RPMI7951 (cell line): ENCODE measurements around the gene MYH13. TPM values are rescaled to one million over a fixed set of nuclear protein-coding genes. Genes with fewer than 3 reads are reported as not detected.
A peak's percentile ranks its signal among the peaks of the same experiment; 100 is the strongest.

Experiments
- DNase-seq: peaks from one replicate; pipeline ENCODE4 v3.0.0-alpha.2; 2012; ENCODE audit warnings: low read depth
- total RNA-seq: library from RNA; depleted of rRNA; stranded (reverse); fragments of >200 nt; shearing (Covaris generic); gene quantifications from 2 replicates; pipeline ENCODE4 v1.2.3, GENCODE V29; 2014

Gene MYH13
- total RNA-seq, 1 experiment from 2014 or later = not detected

DNA sequence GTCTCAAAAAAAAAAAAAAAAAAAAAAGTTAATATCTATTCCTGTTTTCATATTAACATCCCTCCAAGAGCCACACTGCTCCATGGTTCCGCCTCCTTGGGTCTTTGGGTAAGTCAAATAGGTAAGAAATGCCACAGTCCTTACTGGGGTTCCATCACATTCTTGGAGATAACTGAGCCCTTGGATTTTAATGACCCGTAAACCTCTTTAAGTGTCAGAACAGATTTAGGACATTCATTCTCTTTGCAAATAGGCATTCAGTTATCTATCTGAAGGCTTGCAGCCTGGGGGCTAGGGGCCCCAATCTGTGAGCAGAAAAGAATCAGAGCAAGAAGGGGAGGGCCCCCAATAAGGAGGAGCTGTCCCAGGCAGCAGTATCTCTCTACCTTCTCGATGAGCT is 28.0 kb downstream of the MYH13 start:
- no peak for DNase-seq

DNA sequence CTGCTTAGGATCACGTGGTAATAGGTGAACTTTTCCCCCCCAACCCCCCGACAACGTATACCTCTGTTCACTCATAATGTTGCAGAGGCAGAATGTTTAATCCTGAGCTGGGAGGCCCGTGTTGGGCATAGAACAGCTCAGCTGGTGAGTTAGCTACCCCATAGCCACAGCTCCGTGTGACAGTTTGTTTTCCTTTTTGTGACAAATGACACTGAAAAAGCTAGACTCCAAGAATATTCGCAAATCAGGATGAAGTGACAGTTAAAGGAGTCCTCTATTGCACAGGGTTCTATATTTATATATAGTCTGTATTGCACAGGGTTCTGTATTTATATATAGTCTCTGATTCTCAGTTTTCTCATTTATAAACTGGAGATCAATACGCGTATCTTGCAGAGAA is 33.8 kb downstream of the MYH13 start:
- no peak for DNase-seq

DNA sequence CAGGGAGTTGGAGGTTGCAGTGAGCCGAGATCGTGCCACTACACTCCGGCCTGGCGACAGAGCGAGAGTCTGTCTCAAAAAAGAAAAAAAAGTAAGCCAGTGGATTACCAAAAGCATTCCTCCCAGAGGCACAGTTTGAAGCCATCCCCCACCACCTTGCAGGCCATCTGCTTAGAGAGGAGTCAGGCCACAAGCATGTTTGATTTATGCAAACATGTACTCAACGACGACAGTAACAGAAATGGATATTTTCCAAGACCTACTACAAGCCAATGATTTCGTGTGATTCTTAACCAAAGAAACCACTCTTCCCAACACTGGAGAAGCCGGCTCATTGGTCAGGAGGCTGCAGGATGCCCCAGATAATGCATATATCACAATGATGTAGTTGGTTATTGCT is 34.8 kb downstream of the MYH13 start:
- DNase-seq = peak; percentile 16

DNA sequence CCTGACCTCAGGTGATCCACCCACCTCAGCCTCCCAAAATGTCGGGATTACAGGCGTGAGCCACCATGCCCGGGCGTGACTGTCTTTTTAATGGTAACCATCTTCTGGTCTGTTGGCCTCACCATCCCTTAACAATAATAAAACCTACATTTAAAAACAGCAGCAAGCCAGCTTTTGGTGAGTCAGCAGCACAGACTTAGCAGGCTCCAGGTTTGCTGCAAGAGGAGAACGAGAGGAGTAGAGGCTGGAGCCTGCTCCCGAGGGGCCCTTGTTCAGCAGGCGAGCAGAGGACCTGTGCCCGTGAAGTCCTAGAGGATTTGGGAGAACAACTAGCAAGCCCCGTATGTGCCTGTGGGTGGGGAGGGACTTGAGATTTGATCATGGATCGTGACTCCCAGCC is 35.7 kb downstream of the MYH13 start:
- DNase-seq = no peak

DNA sequence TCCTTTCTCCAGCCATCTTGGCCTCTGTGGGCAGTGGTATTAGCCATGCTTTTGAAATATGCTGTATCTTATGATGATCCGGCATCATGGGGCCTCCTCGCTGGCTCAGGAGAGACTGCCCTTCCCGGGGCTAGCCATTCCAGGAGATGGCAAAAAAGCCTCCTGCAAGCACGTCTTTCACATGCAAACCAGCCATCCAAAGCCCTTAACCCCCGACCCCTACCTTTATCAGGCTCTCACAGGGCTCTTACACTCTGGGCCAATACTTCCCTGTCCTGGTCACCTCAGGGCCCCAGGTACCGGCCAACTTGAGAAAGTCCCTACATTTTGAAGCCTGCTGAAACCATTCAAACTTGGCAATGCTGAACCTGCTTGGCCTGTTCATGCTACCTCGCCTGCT is 36.4 kb downstream of the MYH13 start:
- DNase-seq = no peak

DNA sequence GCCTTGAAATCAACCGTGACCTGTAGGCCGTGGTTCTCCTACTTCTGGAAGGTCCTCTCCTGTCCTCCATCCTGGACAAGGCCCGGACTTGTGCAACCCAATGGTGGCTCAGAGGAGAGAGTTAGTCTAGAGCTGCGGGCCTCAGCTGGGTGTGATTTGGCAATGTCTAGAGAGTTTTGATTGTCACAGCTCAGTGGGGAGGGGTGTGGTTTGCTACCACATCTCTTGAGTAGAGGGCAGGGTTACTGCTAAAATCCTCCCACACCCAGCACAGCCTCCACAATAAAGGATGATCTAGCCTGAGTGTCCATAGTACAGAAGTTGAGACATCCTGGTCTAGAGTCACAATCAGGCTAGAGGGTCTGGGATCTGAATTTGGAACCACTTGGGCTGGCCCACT is 40.3 kb downstream of the MYH13 start:
- no peak for DNase-seq

DNA sequence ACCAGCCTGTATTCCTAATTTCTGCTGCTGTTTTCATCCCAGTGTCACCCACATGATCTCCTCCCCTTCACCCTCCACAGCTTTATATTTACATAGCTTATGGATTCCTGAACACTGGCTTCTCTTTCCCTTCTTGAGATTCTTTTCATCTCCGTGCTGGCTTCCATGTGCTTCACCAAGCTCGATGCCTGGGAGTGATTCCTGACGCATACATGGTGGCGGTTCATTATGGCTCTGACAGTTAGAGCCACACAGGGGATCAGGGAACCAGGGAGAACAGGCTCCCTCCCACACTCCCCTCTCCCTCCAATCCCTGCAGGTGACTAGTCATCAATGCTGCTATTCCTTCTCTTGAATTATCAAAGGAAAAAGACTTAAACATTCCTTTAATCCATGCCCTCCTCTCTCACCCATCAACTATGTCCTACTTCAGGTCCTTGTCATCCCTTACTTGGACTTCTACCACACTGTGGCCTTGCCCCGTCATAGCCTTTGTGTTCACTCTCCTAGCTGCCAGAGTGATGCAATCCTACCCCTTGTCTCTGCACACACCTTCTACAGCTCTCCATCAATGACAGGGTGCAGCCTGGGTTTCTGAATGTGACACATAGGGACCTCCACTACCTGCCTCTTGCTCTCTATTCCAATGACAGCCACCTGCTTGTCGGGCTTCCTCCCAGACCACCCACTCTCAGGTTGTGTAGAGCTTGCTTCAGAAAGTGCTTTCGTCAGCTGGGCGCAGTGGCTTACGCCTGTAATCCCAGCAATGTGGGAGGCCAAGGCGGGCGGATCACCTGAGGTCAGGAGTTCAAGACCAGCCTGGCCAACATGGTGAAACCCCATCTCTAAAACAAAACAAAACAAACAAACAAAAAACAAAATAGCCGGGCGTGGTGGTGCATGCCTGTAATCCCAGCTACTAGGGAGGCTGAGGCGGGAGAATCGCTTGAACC is 43.6 kb downstream of the MYH13 start:
- DNase-seq = no peak

DNA sequence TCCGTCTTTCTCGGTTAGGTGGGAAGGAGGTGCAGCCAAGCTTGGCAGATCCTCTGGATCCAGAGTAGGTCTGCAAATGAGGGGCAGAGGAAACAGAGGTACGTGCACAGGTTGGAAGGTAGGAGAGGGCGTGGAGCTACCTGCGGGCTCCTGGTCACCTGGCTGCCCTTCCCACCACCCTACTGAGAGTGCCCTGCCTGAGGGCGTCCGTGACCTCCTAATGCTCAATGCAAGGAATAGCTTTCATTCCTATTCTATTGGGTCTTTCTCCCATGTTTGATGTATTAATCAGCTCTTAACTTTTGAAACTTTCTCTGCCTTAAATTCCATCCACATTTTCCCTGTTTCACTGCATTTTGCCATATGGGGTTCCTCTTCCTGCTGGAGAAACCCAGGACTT is 44.6 kb downstream of the MYH13 start:
- no peak for DNase-seq

DNA sequence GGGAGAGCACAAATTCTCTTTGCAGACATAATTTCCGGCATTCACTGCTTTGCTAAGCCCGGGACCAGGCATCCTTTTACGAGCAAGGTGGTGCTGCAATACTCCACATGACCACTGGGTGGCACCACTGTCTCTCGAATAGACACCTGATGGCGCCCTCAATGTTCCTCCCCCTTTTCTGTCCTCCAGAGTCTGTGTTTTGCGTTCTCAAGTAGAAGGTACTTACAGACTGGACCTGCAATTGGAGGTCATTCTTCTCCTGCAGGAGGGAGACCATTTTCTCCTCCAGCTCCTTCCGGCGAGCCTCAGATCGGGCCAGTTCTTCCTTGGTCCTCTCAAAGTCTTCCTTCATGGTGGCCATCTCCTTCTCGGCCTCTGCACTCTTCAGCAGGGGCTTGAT is 45.2 kb downstream of the MYH13 start:
- DNase-seq = peak; percentile 64

DNA sequence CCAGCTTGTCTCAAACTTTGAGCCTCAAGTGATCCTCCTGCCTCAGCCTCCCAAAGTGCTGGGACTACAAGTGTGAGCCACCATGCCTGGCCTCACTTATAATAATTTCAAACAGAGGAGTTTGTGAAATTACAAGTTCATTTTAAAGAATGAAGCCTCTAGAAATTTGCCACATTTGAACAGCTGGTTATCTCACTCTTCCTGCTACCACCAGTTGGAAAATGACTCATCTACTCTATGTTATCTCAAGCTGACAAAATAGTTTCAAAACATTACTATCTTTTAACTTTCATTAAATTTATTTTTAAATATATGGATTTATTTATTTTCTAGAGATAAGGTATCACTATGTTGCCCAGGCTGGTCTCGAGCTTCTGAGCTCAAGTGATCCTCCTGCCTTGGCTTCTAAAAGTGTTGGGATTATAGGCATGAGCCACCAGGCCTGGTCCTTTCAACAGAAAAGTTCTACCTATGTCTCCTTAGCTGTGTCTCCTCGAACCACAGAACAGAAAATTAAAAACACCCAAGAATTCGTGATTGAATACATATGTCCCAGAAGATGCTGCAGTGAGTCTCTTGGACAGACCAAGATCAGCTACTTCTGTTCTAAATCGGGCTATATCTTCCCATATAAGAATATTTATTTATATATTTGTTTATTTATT is 47.6 kb downstream of the MYH13 start:
- no peak for DNase-seq

DNA sequence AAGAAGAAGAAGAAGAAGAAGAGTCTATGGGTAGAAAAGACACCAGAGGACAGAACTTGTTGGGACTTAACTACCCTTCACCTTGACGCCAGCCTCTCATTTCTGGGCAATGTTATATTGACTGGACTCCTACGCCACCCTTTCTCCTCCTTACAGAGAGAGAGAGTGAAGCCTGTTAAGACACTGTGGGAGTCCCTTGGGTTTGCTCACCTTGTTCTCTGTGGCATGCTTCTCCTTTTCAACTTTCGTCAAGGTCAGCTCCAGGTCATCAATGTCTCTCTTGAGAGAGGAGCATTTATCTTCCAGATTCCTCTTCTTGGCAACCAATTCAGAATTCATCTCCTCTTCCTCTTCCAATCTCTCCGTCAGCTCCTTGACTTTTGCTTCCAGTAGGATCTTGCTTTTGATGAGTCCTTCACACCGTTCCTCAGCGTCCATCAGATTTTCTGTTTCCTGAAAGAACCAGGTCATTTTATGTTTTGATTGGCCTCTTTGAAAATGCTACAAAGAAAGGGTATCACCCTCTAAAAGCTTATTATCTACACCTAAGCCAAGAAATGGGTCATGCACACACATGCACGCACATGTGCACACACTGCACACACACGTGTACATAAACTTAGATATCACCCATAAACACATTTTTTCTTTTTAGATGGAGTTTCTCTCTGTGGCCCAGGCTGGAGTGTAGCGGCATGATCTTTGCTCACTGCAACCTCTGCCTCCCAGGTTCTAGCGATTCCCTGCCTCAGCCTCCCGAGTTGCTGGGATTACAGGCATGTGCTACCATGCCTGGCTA is 48.8 kb downstream of the MYH13 start:
- no peak for DNase-seq

DNA sequence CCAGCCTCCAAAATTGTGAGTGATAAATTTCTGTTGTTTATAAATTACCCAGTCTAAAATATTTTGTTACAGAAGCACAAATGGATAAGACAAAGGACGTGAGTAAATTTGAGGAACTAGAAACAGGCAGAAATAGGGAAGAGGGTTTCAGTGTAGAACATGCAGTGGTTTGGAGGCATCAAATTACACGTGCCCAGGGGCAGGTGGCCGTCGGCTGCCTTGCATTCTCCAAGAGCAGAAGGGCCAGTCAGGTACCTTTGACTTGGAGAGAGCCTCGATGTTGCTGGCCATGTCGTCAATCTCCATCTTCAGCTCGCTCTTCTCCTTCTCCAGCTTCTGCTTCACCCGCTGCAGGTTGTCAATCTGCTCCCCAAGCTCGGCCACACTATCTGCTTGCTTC is 54.3 kb downstream of the MYH13 start:
- no peak for DNase-seq

DNA sequence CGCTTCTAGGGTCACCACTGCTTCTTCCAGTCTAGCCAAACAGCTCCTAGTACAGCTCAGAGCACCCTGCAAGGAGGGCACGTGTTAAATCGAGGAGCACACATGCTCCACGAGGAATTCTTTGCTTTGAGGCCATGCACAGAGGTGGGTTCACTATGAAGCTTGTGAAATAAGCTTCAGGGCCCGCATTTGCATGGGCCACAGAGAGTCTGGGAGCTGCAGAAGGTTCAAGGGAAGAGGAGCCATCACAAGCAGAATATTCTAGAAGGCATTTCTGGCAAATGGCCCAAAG is 55.3 kb downstream of the MYH13 start:
- no peak for DNase-seq

DNA sequence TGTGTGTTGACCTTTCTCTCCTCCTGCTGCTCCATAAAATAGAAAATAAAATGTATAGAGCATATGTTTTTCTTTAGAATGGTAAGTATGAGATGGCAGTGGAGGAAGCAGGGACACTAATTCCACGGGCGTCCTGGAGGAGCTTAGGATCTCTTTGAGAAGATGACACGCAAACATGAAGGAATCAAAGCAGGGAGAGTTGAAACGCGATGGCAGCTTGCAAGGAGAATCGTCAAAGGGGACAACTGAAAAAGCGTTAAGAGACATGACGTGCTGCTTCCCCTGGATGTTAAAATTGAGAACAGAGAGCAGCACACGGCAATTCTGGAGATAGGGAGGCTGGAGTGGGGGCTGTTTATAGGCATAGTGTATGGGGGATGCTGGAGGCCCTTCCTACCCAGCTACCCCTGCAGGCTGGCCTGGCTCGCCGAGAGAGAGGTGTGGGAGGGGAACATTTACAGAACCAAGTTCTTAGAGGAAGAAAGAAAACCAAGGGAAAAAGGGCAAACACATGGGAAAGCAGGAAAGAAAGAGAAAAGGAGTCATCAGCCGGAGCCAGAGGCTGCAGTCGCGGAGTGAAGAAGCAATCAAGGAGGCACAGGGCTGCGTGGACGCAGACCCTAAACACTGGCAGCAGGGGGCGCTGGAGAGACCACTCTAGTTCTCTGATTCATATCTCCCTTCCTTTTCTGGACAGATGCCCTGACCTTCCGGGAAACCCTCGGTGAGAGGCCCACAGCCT is 55.8 kb downstream of the MYH13 start:
- peak; percentile 34 for DNase-seq

DNA sequence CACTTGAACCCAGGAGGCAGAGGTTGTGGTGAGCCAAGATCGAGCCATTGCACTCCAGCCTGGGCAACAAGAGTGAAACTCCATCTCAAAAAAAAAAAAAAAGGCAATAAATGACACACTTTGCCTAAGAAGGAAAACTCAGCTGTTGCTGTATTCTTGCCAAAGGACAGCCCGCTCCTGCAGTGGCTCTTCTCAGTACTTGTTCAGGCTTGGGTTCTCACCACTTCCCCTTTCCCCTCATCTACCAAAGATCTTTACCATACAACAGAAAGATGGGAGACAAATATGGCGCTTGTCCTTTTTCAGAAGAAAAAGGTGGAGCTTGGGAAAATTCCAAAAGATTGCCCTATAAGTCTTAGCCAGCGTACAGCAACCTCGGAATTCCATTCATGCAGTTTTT is 58.5 kb downstream of the MYH13 start:
- DNase-seq = peak; percentile 6

DNA sequence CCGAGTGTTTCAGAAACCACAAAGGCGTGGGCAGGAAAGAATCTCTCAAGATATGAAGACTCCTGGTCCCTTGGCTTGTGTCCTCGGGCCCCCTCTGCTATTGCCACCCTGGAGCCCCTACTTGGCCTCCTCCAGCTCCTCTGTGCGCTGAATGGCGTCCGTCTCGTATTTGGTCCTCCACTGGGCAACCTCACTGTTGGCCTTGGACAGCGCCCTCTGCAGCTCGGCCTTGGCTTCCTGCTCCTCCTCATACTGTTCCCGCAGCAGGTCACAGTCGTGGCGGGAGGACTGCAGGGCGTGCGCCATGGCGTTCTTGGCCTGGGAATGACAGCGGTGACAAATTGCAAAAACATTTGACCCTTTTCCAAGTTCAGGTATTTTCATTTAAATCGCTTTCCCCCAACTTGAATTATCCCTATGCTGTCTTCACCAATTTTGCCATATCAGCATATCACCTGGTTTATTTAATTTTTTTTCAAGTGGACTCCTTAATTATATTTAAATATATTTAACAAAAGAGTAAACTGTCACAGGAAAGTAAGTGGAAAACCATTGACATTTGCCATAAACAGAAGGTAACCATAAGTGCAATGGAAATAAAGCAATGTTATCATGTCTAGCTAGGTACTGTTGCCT is 59.7 kb downstream of the MYH13 start:
- no peak for DNase-seq

DNA sequence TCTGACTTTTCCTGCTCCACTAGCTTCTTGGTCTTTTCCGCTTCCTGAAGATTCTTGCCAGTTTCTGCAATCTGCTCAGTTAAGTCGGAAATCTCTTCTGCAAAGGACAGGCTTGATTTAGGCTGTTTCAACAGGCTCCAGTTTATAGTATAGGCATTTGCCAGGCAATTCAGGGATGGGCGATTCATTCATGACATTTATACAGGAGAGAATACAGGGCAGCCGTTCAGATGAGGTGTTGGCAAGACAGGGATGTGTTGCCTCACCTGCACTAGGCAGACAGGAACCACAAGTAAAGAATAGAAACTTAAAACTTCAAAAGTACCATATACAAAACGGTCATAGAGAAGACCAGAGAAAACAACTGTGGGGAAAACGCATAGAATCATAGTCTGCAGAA is 61.7 kb downstream of the MYH13 start:
- no peak for DNase-seq

DNA sequence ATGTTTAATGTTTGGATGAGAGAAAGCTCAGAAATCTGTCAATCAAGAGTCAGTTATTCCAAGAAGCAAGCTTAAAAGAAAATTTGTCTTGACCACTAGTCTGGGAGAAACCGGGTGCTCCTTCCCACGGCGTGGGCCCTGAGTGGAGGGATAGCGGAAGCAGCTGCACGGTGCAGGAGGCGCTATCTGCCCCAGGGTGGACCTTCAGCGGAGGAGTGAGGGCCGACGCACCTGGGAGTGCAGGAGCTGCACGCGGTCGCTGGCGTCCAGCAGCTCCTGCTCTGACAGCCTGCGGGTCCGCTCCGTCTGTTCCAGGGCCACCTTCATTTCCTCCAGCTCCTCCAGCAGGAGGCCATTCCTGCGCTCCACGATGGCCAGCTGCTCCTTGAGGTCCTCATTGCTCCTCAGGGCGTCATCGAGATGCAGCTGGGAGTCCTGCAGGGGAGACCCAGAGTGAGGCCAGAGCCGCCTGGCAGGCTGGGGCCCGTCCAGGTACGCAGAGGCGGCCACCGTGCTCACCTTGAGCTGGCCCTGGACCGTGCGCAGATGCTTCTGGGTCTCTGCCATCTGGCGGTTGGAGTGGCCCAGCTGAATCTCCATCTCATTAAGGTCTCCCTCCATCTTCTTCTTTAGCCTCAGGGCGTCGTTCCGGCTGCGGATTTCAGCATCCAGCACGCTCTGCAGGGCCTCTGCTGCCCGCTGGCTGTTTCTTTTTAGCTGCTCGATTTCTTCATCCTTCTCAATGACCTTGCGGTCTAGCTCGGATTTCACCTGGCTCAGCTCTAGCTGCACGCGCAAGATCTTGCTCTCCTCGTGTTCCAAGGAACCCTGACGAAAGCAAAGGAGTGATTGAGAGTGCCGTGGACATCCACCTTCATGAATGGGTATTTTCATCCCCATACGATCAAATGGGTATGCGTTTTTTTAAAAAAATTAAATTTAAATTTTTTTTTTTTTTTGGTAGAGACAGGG is 63.5 kb downstream of the MYH13 start:
- DNase-seq = peak; percentile 8

DNA sequence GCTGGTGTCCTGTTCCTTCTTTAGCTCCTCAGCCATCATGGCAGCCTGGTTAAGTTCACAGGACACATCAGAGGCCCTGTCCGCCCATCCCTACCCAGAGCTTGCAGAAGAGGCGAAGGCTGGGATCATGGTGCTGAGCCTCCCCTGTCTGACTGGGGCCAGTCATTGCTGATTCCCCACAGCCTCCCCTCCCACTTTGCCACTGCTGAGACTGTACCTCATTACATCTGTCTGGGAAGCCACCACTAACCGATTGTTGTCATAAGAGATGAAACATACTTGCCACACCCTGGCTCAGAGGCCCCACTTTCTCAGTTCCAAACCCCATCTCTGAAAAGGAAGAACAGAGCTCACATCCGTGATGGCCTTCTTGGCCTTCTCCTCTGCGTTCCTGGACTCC is 66.2 kb downstream of the MYH13 start:
- no peak for DNase-seq

DNA sequence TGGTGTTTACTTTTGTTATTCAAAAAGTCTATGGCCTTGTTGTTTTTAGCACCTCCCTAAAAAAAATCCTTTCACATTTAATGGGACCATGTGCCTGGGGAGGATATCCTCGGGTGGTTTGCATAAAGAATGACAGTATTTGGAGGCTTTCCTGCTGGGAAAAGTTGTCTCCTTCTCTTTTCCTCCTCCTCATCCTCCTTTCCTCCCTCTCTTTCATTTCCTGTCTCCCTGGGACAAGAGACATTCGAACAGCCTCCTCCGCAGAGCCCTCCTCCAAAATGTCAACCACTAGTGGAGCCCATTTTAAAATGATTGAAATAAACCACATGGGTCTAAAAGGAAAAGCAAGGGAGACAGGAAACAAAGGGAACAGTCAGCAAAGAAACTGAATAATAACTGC is 67.4 kb downstream of the MYH13 start:
- no peak for DNase-seq
